HepG2 (cell line): Measurements from ENCODE around the gene TMEM267. TPM values are rescaled to one million over a fixed set of nuclear protein-coding genes. Genes with fewer than 3 reads are reported as not detected.

Experiments
- ETV6 ChIP-seq: sonication (generic); formaldehyde crosslinking; conservative IDR thresholded peaks from 2 replicates; pipeline ENCODE4 v1.4.0; 2020; ENCODE audit warnings: missing genetic modification reagents
- GABPA ChIP-seq, 2 experiments: IDR thresholded peaks; 2 replicates each; pipeline ENCODE4 v1.6.1; 2011 to 2016; ENCODE audit warnings: low read depth in 2 of 2, low read length in 1 of 2, missing biosample characterization in 1 of 2, missing genetic modification characterization in 1 of 2
- PLSCR1 ChIP-seq: sonication (generic); formaldehyde crosslinking; IDR thresholded peaks from 2 replicates; pipeline ENCODE4 v1.5.0; 2020; ENCODE audit warnings: missing genetic modification reagents, mild to moderate bottlenecking, borderline replicate concordance
- SP2 ChIP-seq: sonication (generic); formaldehyde crosslinking; IDR thresholded peaks from 2 replicates; pipeline ENCODE4 v1.5.1; 2020; ENCODE audit warnings: mild to moderate bottlenecking, missing genetic modification reagents
- XRCC5 ChIP-seq: fragments of 200-400 bp; formaldehyde crosslinking; optimal IDR thresholded peaks from 2 replicates; pipeline ENCODE3; 2017; ENCODE audit warnings: mild to moderate bottlenecking, low read length
- ZNF224 ChIP-seq: sonication (generic); formaldehyde crosslinking; IDR thresholded peaks from 2 replicates; pipeline ENCODE4 v1.5.0; 2020; ENCODE audit warnings: mild to moderate bottlenecking, missing genetic modification reagents
- ZNF441 ChIP-seq: sonication (generic); formaldehyde crosslinking; IDR thresholded peaks from 2 replicates; pipeline ENCODE4 v1.7.0; 2021; ENCODE audit warnings: missing genetic modification reagents, borderline replicate concordance
- ZNF543 ChIP-seq: sonication (generic); formaldehyde crosslinking; IDR thresholded peaks from 2 replicates; pipeline ENCODE4 v1.4.0; 2020; ENCODE audit warnings: mild to moderate bottlenecking, missing genetic modification reagents
- ZNF563 ChIP-seq: sonication (generic); formaldehyde crosslinking; IDR thresholded peaks from 2 replicates; pipeline ENCODE4 v1.8.0; 2022; ENCODE audit warnings: mild to moderate bottlenecking, moderate library complexity, missing genetic modification reagents
- ZNF577 ChIP-seq: sonication (generic); formaldehyde crosslinking; IDR thresholded peaks from 2 replicates; pipeline ENCODE4 v1.4.0; 2020; ENCODE audit warnings: mild to moderate bottlenecking, low read depth, missing genetic modification reagents, borderline replicate concordance
- ZNF605 ChIP-seq: sonication (generic); formaldehyde crosslinking; IDR thresholded peaks from 2 replicates; pipeline ENCODE4 v1.8.0; 2022; ENCODE audit warnings: mild to moderate bottlenecking, missing genetic modification reagents
- ZNF614 ChIP-seq: IDR thresholded peaks from 2 replicates; pipeline ENCODE4 v1.6.1; 2018; ENCODE audit warnings: missing biosample characterization, missing genetic modification reagents, inconsistent platforms, borderline replicate concordance
- ZSCAN20 ChIP-seq: sonication (generic); formaldehyde crosslinking; IDR thresholded peaks from 2 replicates; pipeline ENCODE4 v1.4.0; 2020; ENCODE audit warnings: missing genetic modification reagents, mild to moderate bottlenecking, borderline replicate concordance
- ZXDC ChIP-seq: sonication (generic); formaldehyde crosslinking; IDR thresholded peaks from 2 replicates; pipeline ENCODE4 v1.5.0; 2020; ENCODE audit warnings: mild to moderate bottlenecking, missing genetic modification reagents
- polyA plus RNA-seq, 8 experiments: library from polyadenylated mRNA; depleted of rRNA in 3 of 8; stranded (reverse) in 7 of 8; unstranded in 1 of 8; fragments of >200 nt; fragmentation: Illumina TruSeq in 4 of 8; extraction: Trizol in 4 of 8; gene quantifications; 2 replicates each; pipeline versions ENCODE4 v1.2.1 to v1.2.3, GENCODE V29; 2011 to 2016; ENCODE audit warnings: low read depth in 4 of 8, missing spikeins in 1 of 8, mixed read lengths in 1 of 8; ENCODE audit not compliant: insufficient read depth in 1 of 8
- total RNA-seq, 5 experiments: library from RNA; depleted of rRNA; stranded (reverse); fragments of >200 nt; fragmentation: Illumina TruSeq; extraction: Trizol; gene quantifications; 2 replicates each; pipeline ENCODE4 v1.2.3, GENCODE V29; 2016; ENCODE audit warnings: low read depth in 1 of 5
- TF ChIP-seq, protein P1 (sequence below): IDR thresholded peaks from 2 replicates; pipeline ENCODE4 v1.6.1; 2016
- TF ChIP-seq, protein P2 (sequence below): sonication (generic); formaldehyde crosslinking; IDR thresholded peaks from 2 replicates; pipeline ENCODE4 v1.4.0; 2020; ENCODE audit warnings: missing genetic modification reagents, borderline replicate concordance
- TF ChIP-seq, protein P3 (sequence below): sonication (generic); formaldehyde crosslinking; conservative IDR thresholded peaks from 2 replicates; pipeline ENCODE4 v1.4.0; 2020; ENCODE audit warnings: mild to moderate bottlenecking, missing genetic modification reagents, moderate library complexity

TMEM267 gene
- total and polyA plus RNA-seq, 2 of the 13 experiments (the other 11 are each of a cell fraction or from before 2014, with no cell fraction given) = 8.9 to 12.6 TPM

DNA sequence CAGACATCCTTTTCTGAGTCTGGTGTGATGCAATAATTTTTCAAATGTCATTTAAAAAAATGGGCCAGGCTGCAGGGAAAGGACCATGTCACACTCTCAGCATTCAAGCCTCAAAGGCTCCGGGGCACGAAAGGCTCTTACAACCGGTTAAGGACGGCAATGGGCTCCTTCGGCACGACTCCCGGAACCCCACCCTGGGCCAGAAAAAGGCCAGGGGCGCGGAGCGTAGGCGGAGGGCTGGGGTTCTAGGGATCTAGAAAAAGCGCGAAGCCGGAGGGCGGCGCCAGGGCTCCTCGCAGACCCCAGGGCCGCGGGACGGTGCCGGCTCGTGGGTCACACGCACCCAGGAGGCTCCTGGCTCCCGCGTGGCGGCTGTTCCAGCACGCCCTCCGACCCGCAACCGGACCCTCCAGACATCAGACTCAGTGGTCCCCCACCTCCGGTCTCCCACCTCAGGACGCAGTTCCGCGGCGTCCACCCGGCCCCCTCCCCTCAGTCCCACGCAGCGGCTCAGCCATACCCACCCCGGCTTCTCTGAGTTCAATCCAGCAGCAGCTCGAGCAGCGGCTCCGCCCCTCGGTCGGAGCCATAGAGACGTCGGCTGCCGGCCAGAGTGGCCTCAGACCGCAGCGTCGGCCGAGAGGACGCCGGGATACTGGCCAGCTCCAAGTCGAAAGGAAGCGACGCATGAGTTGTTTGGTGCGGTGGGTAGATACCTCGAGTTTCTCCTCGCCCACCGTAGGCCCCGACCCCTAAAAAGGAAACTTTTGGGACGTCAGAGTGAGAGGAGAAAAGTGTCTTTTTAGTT, at the start of gene TMEM267 (continued):
- TF ChIP-seq ZNF543 (no peak; the same call in 1 of the 2 replicates), XRCC5 (peak; percentile 17), PLSCR1 (CRISPR knock-in tag) (0 out of 2 replicates have a peak, but pooled peaks have one; percentile 67), ETV6 (CRISPR knock-in tag) (peak; percentile 57; the same call in 1 of the 2 replicates), ZNF441 (no peak), ZXDC (CRISPR knock-in tag) (0 out of 2 replicates have a peak, but pooled peaks have one; percentile 30), ZNF224 (no peak), GABPA (IDR thresholded peaks at IDR 0.05; ENCODE audit: low read depth, low read length) (peak; percentile 26), GABPA (CRISPR knock-in tag; IDR thresholded peaks at IDR 0.05; ENCODE audit: low read depth) (peak; percentile 79), SP2 (CRISPR knock-in tag) (peak; percentile 43; the same call in 1 of the 2 replicates), ZNF605 (CRISPR knock-in tag) (peak; percentile 73; the same call in 1 of the 2 replicates), ZNF614 (CRISPR knock-in tag) (peak; percentile 43; the same call in 1 of the 2 replicates), ZSCAN20 (no peak), ZNF563 (CRISPR knock-in tag) (peak; percentile 63; the same call in 1 of the 2 replicates), ZNF577 (CRISPR knock-in tag) (peak; percentile 59; the same call in 1 of the 2 replicates)
- TF ChIP-seq, protein P1, sequence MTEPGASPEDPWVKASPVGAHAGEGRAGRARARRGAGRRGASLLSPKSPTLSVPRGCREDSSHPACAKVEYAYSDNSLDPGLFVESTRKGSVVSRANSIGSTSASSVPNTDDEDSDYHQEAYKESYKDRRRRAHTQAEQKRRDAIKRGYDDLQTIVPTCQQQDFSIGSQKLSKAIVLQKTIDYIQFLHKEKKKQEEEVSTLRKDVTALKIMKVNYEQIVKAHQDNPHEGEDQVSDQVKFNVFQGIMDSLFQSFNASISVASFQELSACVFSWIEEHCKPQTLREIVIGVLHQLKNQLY (CRISPR knock-in tag) = no peak
- TF ChIP-seq, protein P2, sequence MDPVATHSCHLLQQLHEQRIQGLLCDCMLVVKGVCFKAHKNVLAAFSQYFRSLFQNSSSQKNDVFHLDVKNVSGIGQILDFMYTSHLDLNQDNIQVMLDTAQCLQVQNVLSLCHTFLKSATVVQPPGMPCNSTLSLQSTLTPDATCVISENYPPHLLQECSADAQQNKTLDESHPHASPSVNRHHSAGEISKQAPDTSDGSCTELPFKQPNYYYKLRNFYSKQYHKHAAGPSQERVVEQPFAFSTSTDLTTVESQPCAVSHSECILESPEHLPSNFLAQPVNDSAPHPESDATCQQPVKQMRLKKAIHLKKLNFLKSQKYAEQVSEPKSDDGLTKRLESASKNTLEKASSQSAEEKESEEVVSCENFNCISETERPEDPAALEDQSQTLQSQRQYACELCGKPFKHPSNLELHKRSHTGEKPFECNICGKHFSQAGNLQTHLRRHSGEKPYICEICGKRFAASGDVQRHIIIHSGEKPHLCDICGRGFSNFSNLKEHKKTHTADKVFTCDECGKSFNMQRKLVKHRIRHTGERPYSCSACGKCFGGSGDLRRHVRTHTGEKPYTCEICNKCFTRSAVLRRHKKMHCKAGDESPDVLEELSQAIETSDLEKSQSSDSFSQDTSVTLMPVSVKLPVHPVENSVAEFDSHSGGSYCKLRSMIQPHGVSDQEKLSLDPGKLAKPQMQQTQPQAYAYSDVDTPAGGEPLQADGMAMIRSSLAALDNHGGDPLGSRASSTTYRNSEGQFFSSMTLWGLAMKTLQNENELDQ = no peak
- TF ChIP-seq, protein P3, sequence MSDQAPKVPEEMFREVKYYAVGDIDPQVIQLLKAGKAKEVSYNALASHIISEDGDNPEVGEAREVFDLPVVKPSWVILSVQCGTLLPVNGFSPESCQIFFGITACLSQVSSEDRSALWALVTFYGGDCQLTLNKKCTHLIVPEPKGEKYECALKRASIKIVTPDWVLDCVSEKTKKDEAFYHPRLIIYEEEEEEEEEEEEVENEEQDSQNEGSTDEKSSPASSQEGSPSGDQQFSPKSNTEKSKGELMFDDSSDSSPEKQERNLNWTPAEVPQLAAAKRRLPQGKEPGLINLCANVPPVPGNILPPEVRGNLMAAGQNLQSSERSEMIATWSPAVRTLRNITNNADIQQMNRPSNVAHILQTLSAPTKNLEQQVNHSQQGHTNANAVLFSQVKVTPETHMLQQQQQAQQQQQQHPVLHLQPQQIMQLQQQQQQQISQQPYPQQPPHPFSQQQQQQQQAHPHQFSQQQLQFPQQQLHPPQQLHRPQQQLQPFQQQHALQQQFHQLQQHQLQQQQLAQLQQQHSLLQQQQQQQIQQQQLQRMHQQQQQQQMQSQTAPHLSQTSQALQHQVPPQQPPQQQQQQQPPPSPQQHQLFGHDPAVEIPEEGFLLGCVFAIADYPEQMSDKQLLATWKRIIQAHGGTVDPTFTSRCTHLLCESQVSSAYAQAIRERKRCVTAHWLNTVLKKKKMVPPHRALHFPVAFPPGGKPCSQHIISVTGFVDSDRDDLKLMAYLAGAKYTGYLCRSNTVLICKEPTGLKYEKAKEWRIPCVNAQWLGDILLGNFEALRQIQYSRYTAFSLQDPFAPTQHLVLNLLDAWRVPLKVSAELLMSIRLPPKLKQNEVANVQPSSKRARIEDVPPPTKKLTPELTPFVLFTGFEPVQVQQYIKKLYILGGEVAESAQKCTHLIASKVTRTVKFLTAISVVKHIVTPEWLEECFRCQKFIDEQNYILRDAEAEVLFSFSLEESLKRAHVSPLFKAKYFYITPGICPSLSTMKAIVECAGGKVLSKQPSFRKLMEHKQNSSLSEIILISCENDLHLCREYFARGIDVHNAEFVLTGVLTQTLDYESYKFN (CRISPR knock-in tag) = no peak; the same call in 1 of the 2 replicates
